Effector CD4-positive, alpha-beta T cell (primary cell): ENCODE results near the gene RPS15A.

Source experiments
- DNase-seq: peaks from one replicate; pipeline ENCODE4 v3.0.0-alpha.2; 2020
- total RNA-seq: gene quantifications from one replicate; lab custom pipeline; 2026; lab: John Stamatoyannopoulos, UW

RPS15A gene
- 126 reads per million, percentile 86 among the genes with 10 or more reads in this experiment for total RNA-seq

- DNase-seq = peak; percentile 91
Observed at GRCh38 chr16:18789850-18790706, at the start of gene RPS15A. Gene RPS15A (minus strand): TSS chr16:18790334. CDS start chr16:18789113, 1,221 bp downstream.

GRCh38 chr16:18839555-18839954 lies 49.4 kb upstream of the RPS15A start:
- DNase-seq = no peak

DNA sequence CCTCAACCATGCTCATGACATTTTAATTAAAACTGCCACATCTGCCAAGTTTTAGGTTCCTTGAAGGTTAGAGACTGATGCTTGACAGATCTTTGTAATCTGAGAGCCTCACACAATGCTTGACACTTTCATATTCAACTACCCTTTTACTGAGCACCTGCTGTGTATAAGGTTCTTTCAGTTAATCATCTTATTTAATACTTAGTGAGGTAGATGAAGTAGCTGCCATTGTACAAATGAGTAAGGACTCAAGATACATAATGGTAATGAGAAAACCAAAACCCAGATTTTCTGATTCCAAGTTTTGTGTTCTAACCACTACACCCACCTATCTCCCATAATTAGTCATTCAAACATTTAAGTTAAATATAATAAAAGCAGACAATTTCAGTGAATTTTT lies 46.6 kb upstream of the RPS15A start:
- no peak for DNase-seq

DNA sequence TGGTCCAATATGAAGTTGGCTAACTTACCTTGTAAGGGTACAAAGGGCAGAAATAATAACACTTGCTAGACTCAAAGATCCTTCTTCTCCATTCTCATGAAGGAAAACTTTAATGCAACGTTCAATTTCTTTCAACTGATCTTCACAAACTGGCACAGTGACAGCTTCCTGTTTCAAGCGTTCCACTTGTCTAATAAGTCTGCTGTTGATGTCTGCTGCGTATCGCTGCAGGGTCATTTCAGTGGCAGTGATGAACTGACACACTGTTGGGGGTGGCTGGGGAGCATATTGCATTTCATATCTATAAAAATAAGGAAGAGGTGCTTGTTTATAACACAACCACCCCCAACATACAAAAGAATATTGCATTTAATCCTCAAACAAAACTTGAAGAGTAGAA lies 44.7 kb upstream of the RPS15A start:
- DNase-seq = no peak

GRCh38 chr16:18833707-18834505 lies 43.8 kb upstream of the RPS15A start:
- no peak for DNase-seq

DNA sequence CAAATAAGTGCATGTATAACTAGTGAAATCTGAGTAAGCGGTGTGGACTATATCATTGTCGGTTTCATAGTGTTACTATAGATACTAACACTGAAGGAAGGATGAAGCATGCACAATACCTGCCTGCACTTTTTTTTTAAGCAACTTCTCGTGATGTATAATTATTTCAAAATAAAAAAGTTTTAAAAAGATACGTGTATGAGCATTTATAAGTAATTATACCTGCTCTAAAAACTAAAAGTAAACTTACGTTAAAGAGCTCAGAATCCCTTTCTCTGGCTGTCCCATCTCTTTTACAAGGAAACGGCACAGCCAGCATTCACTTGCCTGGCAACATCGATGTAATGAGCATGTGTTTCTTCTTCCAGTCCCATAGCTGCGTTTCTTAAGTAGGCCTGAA lies 42.5 kb upstream of the RPS15A start:
- DNase-seq = no peak

DNA sequence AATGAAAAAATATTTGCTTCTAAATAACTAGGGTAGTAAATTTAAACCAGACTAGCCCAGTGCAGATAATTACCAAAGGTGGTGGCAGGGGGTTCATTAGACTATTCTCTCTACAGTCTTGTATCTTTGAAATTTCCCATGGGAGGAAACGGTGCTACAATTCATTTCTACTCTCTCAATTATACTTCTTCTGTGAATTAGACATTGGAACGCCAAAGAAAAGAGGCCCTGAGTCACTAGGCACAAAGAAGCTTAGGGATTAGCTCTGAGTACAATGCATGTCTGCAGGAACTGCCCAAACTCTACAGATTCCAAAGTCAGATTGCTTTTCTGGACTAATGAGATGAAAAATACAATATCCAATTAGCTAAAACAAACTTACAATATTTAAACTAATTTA lies 41.9 kb upstream of the RPS15A start:
- no peak for DNase-seq

- no peak for DNase-seq
Observed at GRCh38 chr16:18829251-18829650, 39.1 kb upstream of the RPS15A start.

DNA sequence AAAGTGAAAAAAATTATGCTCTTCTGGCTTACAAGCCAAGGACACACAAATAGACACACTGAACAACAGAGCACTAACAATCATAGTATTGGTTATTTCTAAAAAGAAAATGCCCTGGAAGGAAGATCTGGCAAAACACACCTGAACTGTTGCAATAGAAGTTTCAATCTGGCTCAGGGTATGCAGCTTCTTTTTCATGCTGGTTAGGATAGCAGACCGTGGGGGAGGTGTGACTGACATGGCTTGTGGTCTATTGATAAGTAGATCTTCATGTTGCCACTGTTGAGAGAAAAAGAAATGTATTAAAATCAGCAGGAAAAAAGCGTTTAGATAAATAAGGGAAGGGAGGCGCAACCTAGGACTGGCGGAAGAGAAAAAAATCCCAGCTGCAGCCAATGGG lies 37.8 kb upstream of the RPS15A start:
- no peak for DNase-seq

DNA sequence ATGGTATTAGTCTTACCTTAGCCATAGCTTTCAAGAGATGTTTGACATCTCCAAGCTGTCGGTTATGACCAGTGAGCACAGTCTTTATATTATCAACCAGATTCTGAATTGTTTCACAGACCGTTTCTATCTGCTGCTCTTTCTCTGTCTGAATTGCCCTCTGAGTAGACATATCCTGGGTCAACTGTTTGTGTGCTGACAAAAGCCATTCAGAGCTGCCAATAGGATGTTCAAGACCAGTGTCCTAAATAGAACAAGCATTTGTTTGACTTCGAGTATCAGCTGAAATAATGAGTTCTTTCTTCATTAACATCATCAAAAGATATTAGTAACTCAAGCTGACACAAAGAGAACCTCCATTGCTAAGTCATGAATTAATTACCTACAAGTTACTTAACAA lies 26.2 kb upstream of the RPS15A start:
- DNase-seq = no peak

GRCh38 chr16:18811925-18812324 lies 21.8 kb upstream of the RPS15A start:
- no peak for DNase-seq

- DNase-seq = no peak
Observed at GRCh38 chr16:18809165-18809564, 19.0 kb upstream of the RPS15A start.

DNA sequence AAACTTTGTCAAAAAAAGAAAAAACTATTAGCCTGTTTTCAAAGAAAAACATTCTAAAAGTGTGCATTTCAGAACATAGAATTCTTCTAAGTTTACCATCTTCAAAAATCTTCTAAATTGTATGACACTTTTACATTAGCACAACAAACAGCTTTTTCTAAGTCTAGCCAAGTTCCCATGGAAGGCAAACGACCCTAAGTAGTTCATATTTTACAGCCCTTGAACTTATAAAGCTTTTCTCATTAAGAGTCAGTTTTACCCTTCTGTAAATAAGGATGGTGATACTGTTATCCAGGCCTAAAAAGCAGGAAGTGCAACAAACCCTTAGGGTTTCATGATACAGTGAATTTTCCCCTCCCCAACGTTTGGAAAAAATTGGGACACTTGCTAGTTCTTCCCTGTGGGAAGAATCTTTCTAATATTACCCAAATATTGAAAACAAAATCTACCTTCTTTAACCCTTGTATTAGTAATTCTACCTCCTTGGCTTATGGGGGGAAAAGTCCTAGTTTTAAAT lies 15.2 kb upstream of the RPS15A start:
- no peak for DNase-seq

- DNase-seq = no peak
Observed at GRCh38 chr16:18804540-18804939, 14.4 kb upstream of the RPS15A start.

DNA sequence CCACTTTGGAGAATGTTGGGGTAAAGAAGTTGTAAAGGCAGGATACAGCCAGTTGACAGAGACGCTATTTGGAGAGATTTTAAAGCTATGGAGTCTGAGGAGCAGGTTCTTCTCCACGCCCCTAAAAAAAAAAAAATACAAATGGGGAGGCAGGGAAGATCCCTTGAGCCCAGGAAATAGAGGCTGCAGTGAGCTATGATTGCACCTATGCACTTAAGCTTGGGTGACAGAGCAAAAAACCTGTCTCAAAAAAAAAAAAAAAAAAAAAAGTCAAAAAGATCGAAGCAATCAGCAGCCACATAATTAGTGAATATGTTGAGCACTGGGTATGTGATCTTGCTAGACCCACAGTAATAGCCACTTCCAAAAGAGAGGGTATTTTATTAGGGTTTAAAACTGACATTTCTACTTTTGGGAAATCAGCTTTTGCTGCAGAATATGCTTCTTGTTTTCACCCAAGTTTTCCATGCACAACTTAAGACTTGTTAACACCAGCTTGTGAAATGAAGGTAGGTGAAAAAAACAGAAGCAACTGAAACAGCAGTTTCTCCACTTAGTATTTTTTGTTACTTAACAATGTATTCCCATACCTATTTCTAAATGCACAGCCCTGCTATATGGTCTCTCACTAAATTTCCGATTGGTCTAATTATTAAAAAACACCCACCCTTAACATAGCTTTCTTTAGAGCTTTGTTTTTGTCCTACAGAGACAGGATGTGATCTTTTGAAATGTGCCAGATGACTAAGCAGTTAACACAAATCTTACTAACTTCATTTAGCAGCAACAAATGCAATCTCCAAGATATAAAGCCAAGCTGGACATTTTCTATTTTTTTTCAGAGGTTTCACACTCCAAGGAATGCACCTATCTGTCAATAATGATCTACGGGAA lies 13.7 kb upstream of the RPS15A start:
- no peak for DNase-seq

DNA sequence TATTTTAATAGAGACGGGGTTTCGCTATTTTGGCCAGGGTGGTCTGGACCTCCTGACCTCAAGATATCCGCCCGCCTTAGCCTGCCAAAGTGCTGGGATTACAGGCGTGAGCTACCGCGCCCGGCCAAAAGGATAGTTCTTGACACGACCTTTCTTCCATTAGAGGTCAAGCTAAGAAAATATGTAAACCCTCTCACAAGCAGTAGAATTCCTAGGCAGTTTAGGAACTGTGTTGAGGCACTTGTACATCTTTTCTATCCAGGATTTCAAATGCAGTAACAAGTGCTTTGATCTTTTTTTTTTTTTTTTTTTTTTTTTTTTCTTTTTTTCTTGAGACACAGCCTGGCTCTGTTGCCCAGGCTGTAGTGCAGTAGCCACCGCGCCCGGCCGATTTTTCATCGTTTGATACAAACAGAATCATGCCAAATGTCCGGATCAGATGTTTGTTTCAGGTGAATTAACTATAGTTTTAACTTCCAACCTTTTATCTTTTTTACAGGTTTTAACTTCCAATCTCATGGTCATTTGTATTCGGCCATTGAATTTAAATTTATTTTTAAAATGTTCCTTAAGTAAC lies 12.7 kb upstream of the RPS15A start:
- DNase-seq = no peak

- peak; percentile 98 for DNase-seq
Observed at GRCh38 chr16:18801145-18801972, 11.2 kb upstream of the RPS15A start, which contains the start of gene ARL6IP1. Gene ARL6IP1 (minus strand): TSS chr16:18801549. CDS start chr16:18801466, 83 bp downstream.

GRCh38 chr16:18800775-18801144 lies 10.6 kb upstream of the RPS15A start:
- no peak for DNase-seq

GRCh38 chr16:18800293-18800692 lies 10.2 kb upstream of the RPS15A start:
- DNase-seq = no peak

GRCh38 chr16:18799500-18799899 lies 9.4 kb upstream of the RPS15A start:
- no peak for DNase-seq

GRCh38 chr16:18797746-18798145 lies 7.6 kb upstream of the RPS15A start:
- DNase-seq = no peak
